ENCODE data around the gene RB1.
"Not testable (repeated sequence)": the region's sequence is repeated elsewhere in the genome, so short reads cannot be mapped to it uniquely, and the experiment has no call there.

The RB1 gene

DNA sequence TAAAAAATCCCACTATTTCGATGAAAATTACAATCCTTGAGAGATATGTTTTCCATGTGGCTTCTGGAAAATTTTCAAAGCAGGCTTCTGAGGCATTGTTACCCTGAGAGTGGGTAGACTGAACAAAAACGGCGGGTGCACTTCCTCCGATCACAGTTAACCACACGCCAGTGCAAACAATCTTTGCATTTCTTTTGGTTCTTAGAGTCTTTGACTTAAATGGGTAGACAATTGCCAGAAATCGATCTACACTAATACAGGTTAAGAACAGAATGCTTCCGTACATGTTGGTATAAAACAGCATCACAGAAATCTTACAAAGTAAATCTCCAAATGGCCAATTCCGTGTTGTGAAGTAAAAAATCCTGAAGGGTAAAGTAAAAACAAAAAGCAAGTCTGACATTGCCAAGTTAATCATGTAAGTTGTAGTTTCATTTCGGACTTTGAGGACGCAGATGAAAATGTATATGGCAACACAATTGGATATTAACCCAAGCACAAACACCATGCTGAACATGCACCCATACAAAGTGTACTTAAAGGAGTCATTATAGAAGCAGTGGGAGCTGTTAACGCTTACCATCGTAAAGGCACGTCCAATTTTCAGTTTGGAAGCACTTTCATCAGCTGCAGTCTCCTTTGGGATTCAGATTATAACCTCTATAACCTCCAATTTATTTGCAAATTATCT, 108.4 kb downstream of the RB1 start:
- no peak for DNase-seq

DNA sequence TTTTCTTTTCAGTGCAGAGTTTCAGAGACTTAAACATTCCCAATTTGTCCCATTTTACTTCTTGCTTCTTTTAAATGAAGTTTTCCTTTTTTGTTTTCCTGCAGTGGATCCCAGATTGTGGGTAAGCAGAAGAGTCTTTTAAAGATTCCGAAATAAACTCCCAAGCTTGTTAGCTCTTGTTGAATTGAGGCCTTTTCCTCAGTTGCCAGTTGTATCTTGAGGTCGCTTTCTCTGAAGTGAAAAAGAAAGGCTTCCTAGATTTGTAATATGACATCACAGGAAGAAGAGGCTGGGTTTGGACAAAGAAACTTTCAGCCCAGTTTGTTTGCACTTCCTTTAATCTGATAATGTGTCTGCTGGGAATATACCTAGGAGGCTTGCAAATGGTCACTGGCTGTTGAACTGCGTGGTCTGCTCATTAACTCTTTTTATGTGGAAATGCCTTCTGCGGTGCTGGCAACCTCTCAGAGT, 109.4 kb downstream of the RB1 start, which contains the start of gene LPAR6:
LPAR6 (minus strand) TSS at position 233 of the 471 bp plus-strand sequence. CDS start 690 bp downstream, outside the sequence.
- DNase-seq, result no peak

DNA sequence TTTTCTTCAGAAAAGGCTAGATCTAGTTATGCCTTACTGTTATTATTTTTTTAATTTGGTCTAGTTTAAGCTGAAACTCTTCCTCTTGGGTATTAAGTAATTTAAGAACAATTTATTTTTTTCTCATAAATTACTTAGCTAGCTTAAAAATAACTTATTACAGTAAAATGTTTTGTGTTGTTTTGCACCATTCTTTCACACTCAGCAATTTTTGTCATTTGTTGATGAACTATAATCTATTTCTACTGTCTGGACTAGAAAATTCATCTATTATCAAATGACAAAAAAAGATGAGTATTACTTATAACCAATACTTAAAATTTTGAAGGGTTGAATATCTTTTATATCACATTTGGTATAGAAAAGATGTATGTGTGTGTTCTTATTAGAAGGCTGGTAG, 111.0 kb downstream of the RB1 start:
- DNase-seq, result no peak

DNA sequence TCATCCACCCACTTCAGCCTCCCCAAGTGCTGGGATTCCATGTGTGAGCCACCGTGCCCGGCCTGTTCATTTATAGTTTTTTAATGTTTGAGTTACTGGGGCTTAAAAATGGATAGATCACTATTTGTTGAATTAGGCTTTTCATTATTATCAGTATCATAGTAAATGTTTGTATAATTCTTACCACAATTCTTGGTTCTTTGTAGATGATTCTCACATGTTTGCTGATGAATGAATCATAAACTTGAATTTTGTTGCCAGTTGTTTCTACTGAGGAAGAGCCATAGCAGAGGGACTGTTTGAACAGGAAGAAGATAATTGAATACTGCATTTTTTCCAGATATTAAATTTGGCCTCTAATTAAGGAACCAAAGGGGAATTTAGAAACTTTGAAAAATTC, 112.0 kb downstream of the RB1 start:
- DNase-seq, result no peak

DNA sequence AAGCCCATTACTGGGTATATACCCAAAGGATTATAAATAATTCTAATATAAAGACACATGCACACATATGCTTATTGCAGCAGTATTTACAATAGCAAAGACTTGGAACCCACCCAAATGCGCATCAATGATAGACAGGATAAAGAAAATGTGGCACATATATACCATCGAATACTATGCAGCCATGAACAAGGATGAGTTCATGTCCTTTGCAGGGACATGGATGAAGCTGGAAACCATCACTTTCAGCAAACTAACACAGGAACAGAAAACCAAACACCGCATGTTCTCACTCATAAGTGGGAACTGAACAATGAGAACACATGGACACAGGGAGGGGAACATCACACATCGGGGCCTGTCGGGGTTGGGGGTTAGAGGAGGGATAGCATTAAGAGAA, 118.5 kb downstream of the RB1 start:
- DNase-seq, result not testable (repeated sequence)

DNA sequence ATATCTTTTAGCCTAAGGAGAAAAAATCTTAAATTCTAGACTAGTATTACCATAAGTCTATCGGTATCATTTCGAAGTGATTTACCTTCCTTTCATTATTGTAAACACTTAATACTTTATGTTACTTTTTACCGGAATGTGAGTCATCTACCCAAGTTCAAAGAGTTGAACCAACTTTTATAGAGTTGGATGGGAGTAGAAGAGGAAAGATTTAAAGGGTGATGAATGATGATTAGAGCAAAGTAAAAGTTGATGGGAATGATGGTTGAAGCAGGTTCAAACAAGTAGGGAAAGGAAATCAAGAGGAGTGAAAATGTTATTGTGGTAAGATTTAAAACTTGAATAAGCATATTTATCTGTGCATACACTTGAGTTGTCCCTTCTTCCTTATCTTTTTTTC, 120.7 kb downstream of the RB1 start:
- no peak for DNase-seq

DNA sequence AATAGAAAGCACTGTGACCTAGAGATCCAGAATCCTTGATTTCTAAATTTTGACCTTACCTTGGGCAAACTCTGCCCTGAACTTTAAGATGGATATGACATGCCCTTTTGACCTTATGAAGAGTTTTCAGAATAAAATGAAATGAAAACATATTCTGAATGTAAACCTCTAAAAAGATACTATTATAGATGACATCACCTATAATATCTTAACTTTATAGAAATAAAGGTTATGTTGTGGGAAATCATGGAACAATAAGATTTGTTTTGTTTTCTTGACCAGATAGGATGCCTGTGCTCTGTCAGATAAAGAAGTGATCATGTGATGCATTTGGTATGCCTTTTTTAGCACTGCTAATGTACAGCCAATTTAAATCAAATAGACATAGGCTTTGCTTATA, 122.5 kb downstream of the RB1 start:
- no peak for DNase-seq

DNA sequence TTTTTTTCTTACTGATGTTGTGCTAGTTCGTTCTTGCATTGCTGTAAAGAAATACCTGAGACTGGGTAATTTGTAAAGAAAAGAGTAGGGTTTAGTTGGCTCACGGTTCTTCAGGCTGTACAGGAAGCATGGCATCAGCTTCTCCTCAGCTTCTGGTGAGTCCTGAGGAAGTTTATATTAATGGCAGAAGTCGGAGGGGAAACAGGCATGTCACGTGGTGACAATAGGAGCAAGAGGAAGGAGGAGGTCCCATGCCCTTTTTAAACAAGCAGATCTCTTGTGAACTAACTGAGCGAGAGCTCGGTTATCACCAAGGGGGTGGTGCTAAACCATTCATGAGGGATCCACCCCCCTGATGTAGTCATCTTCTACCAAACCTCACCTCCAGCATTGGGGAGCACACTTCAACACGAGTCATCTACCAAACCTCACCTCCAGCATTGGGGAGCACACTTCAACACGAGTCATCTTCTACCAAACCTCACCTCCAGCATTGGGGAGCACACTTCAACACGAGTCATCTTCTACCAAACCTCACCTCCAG, 123.3 kb downstream of the RB1 start:
- peak in 1 of 14 donors; percentile 20 for DNase-seq

DNA sequence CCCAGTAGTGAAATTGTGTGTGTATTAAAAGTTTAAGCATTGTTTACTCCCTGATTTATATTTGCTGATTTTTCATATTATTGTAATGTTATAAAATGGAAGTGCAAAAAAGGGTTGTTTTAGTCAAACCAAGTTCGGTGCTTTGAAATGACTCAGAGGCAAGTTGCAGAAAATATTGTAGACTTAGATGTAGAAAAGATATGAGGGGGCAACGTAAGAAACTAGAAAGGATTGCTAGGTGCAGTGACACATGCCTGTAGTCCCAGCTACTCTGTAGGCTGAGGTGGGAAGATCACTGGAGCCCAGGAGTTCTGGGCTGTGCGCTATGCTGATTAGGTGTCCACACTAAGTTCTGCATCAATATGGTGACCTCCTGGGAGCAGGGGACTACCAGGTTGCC, 125.5 kb downstream of the RB1 start:
- DNase-seq, result no peak

DNA sequence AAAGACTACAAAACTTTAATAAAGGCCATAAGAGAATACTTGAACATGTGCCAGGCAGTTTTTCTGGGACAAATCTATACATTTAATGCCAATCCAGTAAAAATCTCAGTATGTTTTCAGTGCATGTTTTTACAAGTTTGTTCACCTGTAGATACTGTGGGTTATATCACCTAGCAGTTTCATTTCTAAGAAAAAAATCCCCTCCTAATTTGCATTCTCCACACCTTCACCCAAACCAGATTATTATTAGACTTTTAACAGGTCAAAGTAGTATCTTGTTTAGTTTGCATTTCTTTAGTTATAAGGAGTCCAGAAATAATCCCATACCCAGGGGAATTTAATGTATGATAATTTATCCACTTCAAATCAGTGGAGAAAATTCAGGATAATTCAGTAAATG, 126.3 kb downstream of the RB1 start:
- no peak for DNase-seq

DNA sequence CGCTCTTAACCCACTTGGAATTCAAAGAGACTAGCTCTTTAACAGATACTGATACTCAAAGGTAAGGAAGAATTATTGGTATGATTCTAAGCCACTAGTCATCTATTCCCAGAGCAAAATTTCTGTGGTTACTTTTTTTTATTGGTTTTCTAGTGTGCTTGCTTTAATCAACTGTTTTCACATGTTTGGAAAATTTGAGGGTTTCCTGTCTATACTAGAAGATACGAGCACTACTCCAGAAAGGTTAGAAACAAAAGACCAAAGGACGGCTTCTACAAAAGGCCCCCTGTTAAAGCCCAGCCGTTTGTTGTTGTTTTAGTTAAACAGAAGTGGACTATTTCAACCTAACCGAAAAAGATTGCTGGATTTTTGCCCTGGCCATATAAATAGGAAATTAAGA, 127.9 kb downstream of the RB1 start:
- DNase-seq, result no peak

DNA sequence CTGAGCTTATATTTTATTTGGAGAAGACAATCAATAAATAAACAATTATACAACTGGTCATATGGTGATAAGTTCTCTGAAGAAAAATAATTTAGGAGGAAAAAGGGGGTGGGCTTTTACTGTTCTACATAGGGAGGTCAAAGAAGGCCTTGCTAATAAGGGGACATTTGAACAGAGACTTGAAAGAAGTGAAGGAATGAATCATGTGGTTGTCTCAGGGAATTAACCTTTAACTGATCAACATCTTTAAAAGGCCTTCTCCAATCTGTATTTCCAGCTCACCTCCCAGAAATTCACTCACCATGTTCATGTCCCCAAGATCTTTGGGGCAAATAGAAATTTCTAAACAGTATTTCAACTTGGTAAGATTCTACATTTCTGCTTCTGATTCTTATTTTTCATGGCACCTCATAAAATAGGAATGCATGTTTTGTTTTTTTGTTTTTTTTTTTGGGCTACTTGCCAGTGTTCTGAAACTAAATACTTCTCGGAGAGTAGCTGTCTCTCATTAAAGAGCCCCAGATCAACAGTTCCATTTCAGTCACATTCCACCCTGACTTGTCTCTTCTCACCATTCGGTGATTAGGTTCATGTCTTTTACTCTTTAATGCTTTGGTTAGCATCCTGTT, 128.6 kb downstream of the RB1 start:
- DNase-seq, result no peak

DNA sequence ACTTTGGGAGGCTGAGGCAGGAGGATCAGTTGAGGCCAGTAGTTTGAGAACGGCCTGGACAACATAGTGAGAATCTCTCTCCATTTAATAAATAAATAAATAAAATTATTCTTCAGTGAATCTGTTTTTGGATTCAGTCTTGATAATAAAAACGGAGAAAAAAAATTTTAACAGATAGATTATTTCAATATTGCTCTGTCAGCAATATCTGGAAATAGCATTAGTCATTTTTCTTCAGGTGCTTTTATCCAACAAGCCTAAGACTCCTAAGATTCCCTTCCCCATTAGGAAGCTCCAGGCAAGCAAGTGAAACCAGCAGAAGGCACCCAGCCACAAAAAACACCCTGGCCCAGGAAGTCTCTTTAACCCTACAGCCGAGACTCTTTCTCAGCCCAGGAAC, 130.6 kb downstream of the RB1 start:
- DNase-seq, result no peak

DNA sequence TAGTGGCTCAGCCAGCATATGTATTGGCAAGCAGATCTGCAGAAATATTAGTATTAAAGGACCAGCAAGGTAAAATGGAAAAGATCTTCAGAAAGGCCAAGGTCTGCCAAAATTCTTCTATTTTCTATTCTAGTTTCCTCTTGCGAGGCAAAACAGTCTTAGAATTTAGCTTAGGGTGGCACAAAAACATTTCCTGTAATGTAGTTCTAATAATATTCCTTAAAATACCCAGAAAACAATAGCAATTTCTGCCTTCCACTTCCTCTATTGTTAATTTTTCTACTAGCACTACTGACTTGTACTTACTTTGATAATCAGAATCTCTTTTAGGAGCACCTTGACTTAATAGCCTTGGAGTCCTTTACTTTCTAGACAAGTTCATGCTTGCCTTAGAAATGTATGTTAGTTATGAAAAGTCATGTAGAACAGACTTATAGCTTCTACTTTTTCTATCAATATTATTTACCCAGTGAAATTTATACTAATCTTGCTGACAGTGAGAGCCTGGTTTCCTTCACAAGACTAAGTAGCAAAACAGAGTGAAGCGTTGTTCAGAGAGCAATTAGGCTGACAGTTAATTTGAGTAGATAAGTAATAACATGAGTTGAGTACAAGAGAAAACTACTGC, 133.2 kb downstream of the RB1 start:
- no peak for DNase-seq

DNA sequence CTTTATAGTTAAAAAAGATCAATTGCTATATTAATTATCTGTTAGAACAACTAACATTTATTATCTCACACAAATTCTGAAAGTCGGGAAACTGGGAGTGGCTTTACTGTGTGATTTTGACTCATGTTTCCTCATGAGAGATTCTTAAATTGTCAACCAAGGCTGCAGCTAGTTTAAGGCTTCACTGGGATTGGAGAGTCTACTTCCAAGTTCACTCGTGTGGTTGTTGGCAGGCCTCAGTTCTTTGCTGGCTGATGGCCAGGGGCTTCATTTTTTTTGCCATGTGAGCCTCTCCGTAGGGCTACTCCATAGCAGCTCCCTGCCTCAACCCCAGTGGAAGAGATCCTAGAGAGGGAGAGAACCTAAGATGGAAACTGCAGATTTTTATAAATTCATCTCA, 133.8 kb downstream of the RB1 start:
- DNase-seq, result peak in 10 of 14 donors; percentile 3 to 49 (median 27)

DNA sequence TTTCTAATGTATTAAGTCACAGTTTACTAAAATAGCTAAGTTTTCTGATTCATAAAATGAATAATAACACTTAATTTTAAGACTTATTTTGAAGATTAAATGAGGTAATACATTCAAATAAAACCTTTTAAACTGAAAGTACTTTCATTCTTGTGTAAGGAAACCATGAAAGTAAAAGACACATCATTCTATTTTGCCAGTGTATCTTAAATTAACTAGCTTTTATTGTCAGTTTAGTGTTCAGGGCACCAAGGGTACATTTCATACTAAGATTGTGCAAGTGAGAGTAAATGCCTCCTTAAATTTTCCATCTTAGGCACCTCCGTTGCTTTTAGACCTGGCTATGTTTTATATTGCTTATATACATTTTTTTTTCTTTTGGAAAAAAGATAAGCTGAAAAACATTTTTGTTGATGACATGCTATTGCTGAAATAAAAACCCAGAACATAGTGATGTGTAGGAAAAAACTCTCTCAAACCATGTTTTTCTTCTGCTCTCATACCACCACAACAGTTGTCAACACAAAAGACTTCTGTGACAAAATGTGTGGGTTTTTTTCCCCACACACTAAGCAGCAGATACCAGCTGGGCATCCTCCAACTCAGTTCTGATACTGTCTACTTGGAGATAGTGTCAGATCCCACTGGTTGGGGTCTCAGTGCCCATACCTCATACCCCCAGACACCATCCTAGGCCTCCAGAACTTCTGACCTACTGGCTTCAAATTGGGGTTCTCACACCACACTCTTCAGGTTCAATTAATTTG, 140.1 kb downstream of the RB1 start:
- DNase-seq, result no peak

DNA sequence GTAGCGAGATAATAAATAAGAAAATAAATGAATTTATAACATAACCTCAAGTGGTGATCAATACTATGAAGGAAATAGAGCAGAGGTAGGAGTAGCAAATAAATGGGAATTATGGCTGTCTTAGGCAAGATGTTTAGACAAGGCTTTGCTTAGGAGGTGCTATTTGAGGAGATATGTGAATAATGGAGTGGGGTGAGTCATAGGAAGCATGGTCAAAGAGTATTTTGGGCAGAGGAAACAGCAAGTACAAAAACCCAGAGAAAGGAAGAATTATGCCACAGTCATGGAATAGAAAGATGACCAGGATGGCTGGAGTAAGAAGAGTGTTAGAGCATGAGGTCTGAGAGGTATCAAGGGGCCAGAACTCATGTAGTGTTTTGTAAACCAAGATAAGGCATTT, 142.9 kb downstream of the RB1 start:
- no peak for DNase-seq

DNA sequence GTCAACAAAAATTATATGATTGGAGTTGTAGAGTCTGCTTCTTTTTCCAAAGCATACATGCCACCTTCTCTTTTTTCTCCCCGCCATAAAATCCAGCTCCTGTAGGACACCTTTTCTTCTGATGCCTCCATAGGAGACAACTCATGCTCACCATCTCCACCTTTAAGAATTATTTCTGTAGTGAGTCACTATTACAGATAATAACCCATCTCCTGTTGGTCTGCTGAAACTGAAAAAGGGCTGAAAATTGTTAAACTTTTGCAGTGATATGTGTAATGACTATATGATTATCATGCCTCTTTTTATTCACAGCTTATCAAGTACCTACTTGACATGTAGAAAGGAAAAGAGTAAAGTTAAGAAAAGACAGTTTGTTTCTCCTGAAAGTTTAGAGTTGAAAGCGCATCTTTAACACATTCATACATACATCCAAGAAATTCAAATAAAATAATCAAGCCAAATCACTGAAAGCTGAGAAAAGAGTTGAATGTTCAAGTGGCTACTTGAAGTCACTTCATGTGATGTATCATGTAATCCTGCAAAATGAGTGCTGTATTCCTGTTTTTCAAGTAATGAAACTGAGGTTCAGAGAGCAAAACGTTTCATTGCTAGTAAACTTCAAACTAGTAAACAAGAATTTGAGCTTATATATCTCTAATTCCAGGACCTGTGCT, 144.9 kb downstream of the RB1 start:
- DNase-seq, result no peak

DNA sequence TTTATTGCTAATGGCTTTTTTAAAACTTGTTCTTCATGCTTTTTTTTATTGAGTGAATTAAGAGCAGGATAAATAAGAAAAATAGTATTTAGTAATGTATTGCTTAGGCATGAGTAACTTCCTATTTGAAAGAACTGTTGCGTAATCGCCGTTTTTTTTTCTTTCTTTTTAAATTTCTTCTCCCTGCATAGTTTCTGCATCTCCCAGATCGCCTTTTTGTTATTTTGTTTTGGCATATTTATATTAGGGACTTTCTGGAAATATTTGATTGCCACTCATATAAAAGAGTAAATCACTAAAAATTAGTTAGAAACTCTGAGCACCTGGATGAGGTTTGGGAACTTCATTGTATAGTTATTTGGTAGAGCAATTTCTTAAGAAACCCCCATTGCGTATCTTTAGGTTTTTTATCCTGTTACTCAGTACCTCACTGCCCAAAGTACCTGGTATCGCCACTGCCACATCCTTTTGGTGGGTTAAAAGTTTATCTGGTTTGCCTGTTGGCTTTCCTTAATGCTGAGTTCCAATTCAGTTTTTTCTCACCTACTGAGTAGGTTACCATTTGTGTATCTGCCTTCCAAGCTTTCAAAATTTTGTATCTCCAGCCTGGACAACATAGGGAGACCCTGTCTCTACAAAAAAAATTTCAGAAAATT, 145.5 kb downstream of the RB1 start:
- no peak for DNase-seq

DNA sequence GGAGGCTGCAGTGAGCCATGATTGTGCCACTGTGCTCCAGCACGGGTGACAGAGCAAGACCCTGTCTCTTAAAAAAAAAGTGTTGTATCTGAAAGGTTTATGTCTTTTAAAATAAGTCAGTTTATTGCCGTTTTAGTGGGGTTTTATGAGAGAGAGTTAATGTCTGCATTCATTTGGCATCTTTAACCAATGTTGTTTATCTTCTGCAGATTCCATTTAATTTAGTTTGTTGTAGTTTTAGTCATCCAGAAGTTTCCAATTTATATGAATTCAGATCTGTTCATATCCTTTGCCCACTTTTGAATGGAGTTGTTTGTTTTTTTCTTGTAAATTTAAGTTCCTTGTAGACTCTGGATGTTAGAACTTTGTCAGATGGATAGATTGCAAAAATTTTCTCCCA, 146.1 kb downstream of the RB1 start:
- no peak for DNase-seq

DNA sequence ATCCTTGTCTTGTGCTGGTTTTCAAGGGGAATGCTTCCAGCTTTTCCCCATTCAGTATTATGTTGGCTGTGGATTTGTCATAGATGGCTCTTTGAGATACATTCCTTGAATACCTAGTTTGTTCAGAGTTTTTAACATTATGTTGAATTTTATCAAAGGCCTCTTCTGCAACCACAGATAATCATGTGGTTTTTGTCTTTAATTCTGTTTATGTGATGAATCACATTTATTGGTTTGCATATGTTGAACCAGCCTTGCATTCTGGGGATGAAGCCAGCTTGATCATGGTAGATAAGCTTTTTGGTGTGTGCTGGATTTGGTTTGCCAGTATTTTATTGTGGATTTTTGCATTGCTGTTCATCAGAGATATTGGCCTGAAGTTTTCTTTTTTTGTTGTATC, 147.6 kb downstream of the RB1 start:
- DNase-seq, result not testable (repeated sequence)

DNA sequence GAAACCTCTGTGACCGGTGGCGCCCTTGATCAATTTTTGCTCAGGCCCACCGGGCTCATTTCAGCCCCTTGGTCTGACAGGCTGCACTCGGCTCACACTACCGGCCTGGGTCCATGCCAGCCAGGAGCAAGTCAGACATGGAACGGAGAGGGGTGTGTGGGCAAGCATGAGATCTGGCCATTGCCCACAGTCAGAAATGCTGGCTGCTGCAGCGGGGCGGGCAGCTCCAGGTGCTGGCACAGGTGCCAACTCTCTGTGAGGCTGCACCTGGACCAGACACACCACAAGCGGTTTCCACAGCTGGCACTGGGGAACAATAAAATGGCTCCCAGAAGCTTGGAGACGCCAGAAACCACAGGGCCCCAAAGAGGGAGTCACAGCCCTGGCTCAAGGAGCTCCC, 153.0 kb downstream of the RB1 start:
- DNase-seq, result no peak
